ENCODE results near the gene BABAM2.

GRCh38 chr2:27916293-27916995, 25.9 kb downstream of the BABAM2 start:
- no peak for TF ChIP-seq POLR2A (IDR thresholded peaks at IDR 0.05)
- no peak for TF ChIP-seq CTCF (IDR thresholded peaks at IDR 0.05)
- TF ChIP-seq POLR2AphosphoS5 (IDR thresholded peaks at IDR 0.05), result no peak
- no peak for TF ChIP-seq EP300 (IDR thresholded peaks at IDR 0.05; ENCODE audit: low read depth)

Measured in transverse colon (tissue), 4 donors.